NCI-H2171 (cell line): Measurements from ENCODE around the gene UROD.
A peak's percentile ranks its signal among the peaks of the same experiment; 100 is the strongest.
"Not testable (repeated sequence)": the region's sequence is repeated elsewhere in the genome, so short reads cannot be mapped to it uniquely, and the experiment has no call there.

Experiments used
- DNase-seq: peaks from one replicate; lab custom pipeline; 2025; lab: John Stamatoyannopoulos, UW

UROD gene

GRCh38 chr1:45011837-45012638 is at the start of gene UROD:
Gene UROD (plus strand): TSS chr1:45012254. CDS start chr1:45012266, 12 bp downstream.
- DNase-seq = peak; percentile 93

- peak; percentile 78 for DNase-seq
These were observed 49.3 kb upstream of the UROD start for GRCh38 chr1:44962729-44963128.

GRCh38 chr1:44964396-44964795 is 47.7 kb upstream of the UROD start:
- DNase-seq = no peak

GRCh38 chr1:44970317-44970716 is 41.7 kb upstream of the UROD start:
- no peak for DNase-seq

GRCh38 chr1:44973645-44974044 is 38.4 kb upstream of the UROD start:
- no peak for DNase-seq

GRCh38 chr1:44976252-44976651 is 35.8 kb upstream of the UROD start:
- no peak for DNase-seq

GRCh38 chr1:44977372-44977771 is 34.7 kb upstream of the UROD start:
- not testable (repeated sequence) for DNase-seq

- no peak for DNase-seq
These were observed 26.2 kb upstream of the UROD start for GRCh38 chr1:44985747-44986359.

- DNase-seq = no peak
These were observed 23.4 kb upstream of the UROD start for GRCh38 chr1:44988531-44989156.

- no peak for DNase-seq
These were observed 17.6 kb upstream of the UROD start for GRCh38 chr1:44994309-44994898.

GRCh38 chr1:44995467-44996238 is 16.4 kb upstream of the UROD start:
- no peak for DNase-seq

GRCh38 chr1:44999232-44999631 is 12.8 kb upstream of the UROD start:
- DNase-seq = no peak

- no peak for DNase-seq
These were observed 11.0 kb upstream of the UROD start for GRCh38 chr1:45001011-45001481.

- DNase-seq = not testable (repeated sequence)
These were observed 10.5 kb upstream of the UROD start for GRCh38 chr1:45001576-45001975.

GRCh38 chr1:45002650-45003645 is 9.1 kb upstream of the UROD start:
- no peak for DNase-seq

- no peak for DNase-seq
These were observed 8.3 kb upstream of the UROD start for GRCh38 chr1:45003741-45004140.

- no peak for DNase-seq
These were observed 7.7 kb upstream of the UROD start for GRCh38 chr1:45004281-45004920.

GRCh38 chr1:45005761-45006160 is 6.3 kb upstream of the UROD start:
- no peak for DNase-seq

GRCh38 chr1:45007311-45007710 is 4.7 kb upstream of the UROD start:
- no peak for DNase-seq

- DNase-seq = no peak
These were observed 4.0 kb upstream of the UROD start for GRCh38 chr1:45008076-45008475.
